ENCODE results near the gene AKAP6.
A peak's percentile ranks its signal among the peaks of the same experiment; 100 is the strongest.

The AKAP6 gene

GRCh38 chr14:32545095-32545494 lies 216.0 kb downstream of the AKAP6 start:
- Histone ChIP-seq H3K27ac (ENCODE audit: low read depth in 2 of 2, low read length in 2 of 2) (no peak overlapping the region), H3K36me3 (ENCODE audit: control insufficient read depth in 2 of 2, insufficient read depth in 2 of 2, low read length in 2 of 2) (no peaks in the 10 kb centered on the region), H3K4me1 (ENCODE audit: control insufficient read depth in 2 of 2, insufficient read depth in 2 of 2, low read length in 2 of 2) (no peaks in the 10 kb centered on the region), H3K27me3 (ENCODE audit: control insufficient read depth in 2 of 2, insufficient read depth in 2 of 2, low read length in 2 of 2) (no peaks in the 10 kb centered on the region), H3K9me3 (ENCODE audit: control insufficient read depth in 2 of 2, low read length in 2 of 2) (no peaks in the 10 kb centered on the region), H3K9ac (ENCODE audit: low read depth in 1 of 2, low read length in 2 of 2) (no peak overlapping the region), H3K4me3 (ENCODE audit: low read length in 2 of 2) (no peak overlapping the region)

GRCh38 chr14:32545506-32546210 lies 216.6 kb downstream of the AKAP6 start:
- no peaks in the 10 kb centered on the region for H3K9me3 ChIP-seq (ENCODE audit: control insufficient read depth in 2 of 2, low read length in 2 of 2)
- H3K4me1 ChIP-seq (ENCODE audit: control insufficient read depth in 2 of 2, insufficient read depth in 2 of 2, low read length in 2 of 2), result no peaks in the 10 kb centered on the region
- H3K27ac ChIP-seq (ENCODE audit: low read depth in 2 of 2, low read length in 2 of 2), result no peak overlapping the region
- H3K36me3 ChIP-seq (ENCODE audit: control insufficient read depth in 2 of 2, insufficient read depth in 2 of 2, low read length in 2 of 2), result no peaks in the 10 kb centered on the region
- H3K4me3 ChIP-seq (ENCODE audit: low read length in 2 of 2), result no peak overlapping the region
- no peaks in the 10 kb centered on the region for H3K27me3 ChIP-seq (ENCODE audit: control insufficient read depth in 2 of 2, insufficient read depth in 2 of 2, low read length in 2 of 2)
- no peak overlapping the region for H3K9ac ChIP-seq (ENCODE audit: low read depth in 1 of 2, low read length in 2 of 2)

GRCh38 chr14:32546246-32546645 lies 217.1 kb downstream of the AKAP6 start:
- Histone ChIP-seq H3K4me1 (ENCODE audit: control insufficient read depth in 2 of 2, insufficient read depth in 2 of 2, low read length in 2 of 2) (no peaks in the 10 kb centered on the region), H3K27ac (ENCODE audit: low read depth in 2 of 2, low read length in 2 of 2) (no peak overlapping the region), H3K9ac (ENCODE audit: low read depth in 1 of 2, low read length in 2 of 2) (no peak overlapping the region), H3K27me3 (ENCODE audit: control insufficient read depth in 2 of 2, insufficient read depth in 2 of 2, low read length in 2 of 2) (no peaks in the 10 kb centered on the region), H3K9me3 (ENCODE audit: control insufficient read depth in 2 of 2, low read length in 2 of 2) (no peaks in the 10 kb centered on the region), H3K4me3 (ENCODE audit: low read length in 2 of 2) (no peak overlapping the region), H3K36me3 (ENCODE audit: control insufficient read depth in 2 of 2, insufficient read depth in 2 of 2, low read length in 2 of 2) (no peaks in the 10 kb centered on the region)

GRCh38 chr14:32552766-32553165 lies 223.7 kb downstream of the AKAP6 start:
- no peak overlapping the region for H3K9ac ChIP-seq (ENCODE audit: low read depth in 1 of 2, low read length in 2 of 2)
- no peak overlapping the region for H3K27ac ChIP-seq (ENCODE audit: low read depth in 2 of 2, low read length in 2 of 2)
- no peaks in the 10 kb centered on the region for H3K36me3 ChIP-seq (ENCODE audit: control insufficient read depth in 2 of 2, insufficient read depth in 2 of 2, low read length in 2 of 2)
- no peaks in the 10 kb centered on the region for H3K27me3 ChIP-seq (ENCODE audit: control insufficient read depth in 2 of 2, insufficient read depth in 2 of 2, low read length in 2 of 2)
- H3K4me3 ChIP-seq (ENCODE audit: low read length in 2 of 2), result no peak overlapping the region
- H3K4me1 ChIP-seq (ENCODE audit: control insufficient read depth in 2 of 2, insufficient read depth in 2 of 2, low read length in 2 of 2), result no peaks in the 10 kb centered on the region
- no peaks in the 10 kb centered on the region for H3K9me3 ChIP-seq (ENCODE audit: control insufficient read depth in 2 of 2, low read length in 2 of 2)

GRCh38 chr14:32559048-32559447 lies 229.9 kb downstream of the AKAP6 start:
- Histone ChIP-seq H3K4me3 (ENCODE audit: low read length in 2 of 2) (no peak overlapping the region), H3K4me1 (ENCODE audit: control insufficient read depth in 2 of 2, insufficient read depth in 2 of 2, low read length in 2 of 2) (no peaks in the 10 kb centered on the region), H3K9me3 (ENCODE audit: control insufficient read depth in 2 of 2, low read length in 2 of 2) (no peaks in the 10 kb centered on the region), H3K36me3 (ENCODE audit: control insufficient read depth in 2 of 2, insufficient read depth in 2 of 2, low read length in 2 of 2) (no peaks in the 10 kb centered on the region), H3K27ac (ENCODE audit: low read depth in 2 of 2, low read length in 2 of 2) (no peak overlapping the region), H3K9ac (ENCODE audit: low read depth in 1 of 2, low read length in 2 of 2) (no peak overlapping the region), H3K27me3 (ENCODE audit: control insufficient read depth in 2 of 2, insufficient read depth in 2 of 2, low read length in 2 of 2) (no peaks in the 10 kb centered on the region)

- Histone ChIP-seq H3K36me3 (ENCODE audit: control insufficient read depth in 2 of 2, insufficient read depth in 2 of 2, low read length in 2 of 2) (no peaks in the 10 kb centered on the region), H3K4me1 (ENCODE audit: control insufficient read depth in 2 of 2, insufficient read depth in 2 of 2, low read length in 2 of 2) (peaks cover 0 to 4% of the 10 kb centered on the region in 2 donors), H3K27me3 (ENCODE audit: control insufficient read depth in 2 of 2, insufficient read depth in 2 of 2, low read length in 2 of 2) (no peaks in the 10 kb centered on the region), H3K9ac (ENCODE audit: low read depth in 1 of 2, low read length in 2 of 2) (no peak overlapping the region), H3K27ac (ENCODE audit: low read depth in 2 of 2, low read length in 2 of 2) (no peak overlapping the region), H3K4me3 (ENCODE audit: low read length in 2 of 2) (no peak overlapping the region), H3K9me3 (ENCODE audit: control insufficient read depth in 2 of 2, low read length in 2 of 2) (no peaks in the 10 kb centered on the region)
Measured at GRCh38 chr14:32559590-32559989, 230.5 kb downstream of the AKAP6 start.

- Histone ChIP-seq H3K27me3 (ENCODE audit: control insufficient read depth in 2 of 2, insufficient read depth in 2 of 2, low read length in 2 of 2) (no peaks in the 10 kb centered on the region), H3K4me3 (ENCODE audit: low read length in 2 of 2) (no peak overlapping the region), H3K9ac (ENCODE audit: low read depth in 1 of 2, low read length in 2 of 2) (no peak overlapping the region), H3K36me3 (ENCODE audit: control insufficient read depth in 2 of 2, insufficient read depth in 2 of 2, low read length in 2 of 2) (no peaks in the 10 kb centered on the region), H3K4me1 (ENCODE audit: control insufficient read depth in 2 of 2, insufficient read depth in 2 of 2, low read length in 2 of 2) (peaks cover 0 to 9% of the 10 kb centered on the region in 2 donors), H3K9me3 (ENCODE audit: control insufficient read depth in 2 of 2, low read length in 2 of 2) (no peaks in the 10 kb centered on the region), H3K27ac (ENCODE audit: low read depth in 2 of 2, low read length in 2 of 2) (no peak overlapping the region)
Measured at GRCh38 chr14:32560209-32560857, 231.2 kb downstream of the AKAP6 start.

- no peaks in the 10 kb centered on the region for H3K36me3 ChIP-seq (ENCODE audit: control insufficient read depth in 2 of 2, insufficient read depth in 2 of 2, low read length in 2 of 2)
- no peak overlapping the region for H3K27ac ChIP-seq (ENCODE audit: low read depth in 2 of 2, low read length in 2 of 2)
- H3K9me3 ChIP-seq (ENCODE audit: control insufficient read depth in 2 of 2, low read length in 2 of 2), result no peaks in the 10 kb centered on the region
- H3K4me3 ChIP-seq (ENCODE audit: low read length in 2 of 2), result no peak overlapping the region
- no peaks in the 10 kb centered on the region for H3K27me3 ChIP-seq (ENCODE audit: control insufficient read depth in 2 of 2, insufficient read depth in 2 of 2, low read length in 2 of 2)
- H3K4me1 ChIP-seq (ENCODE audit: control insufficient read depth in 2 of 2, insufficient read depth in 2 of 2, low read length in 2 of 2), result peaks cover 0 to 11% of the 10 kb centered on the region in 2 donors
- no peak overlapping the region for H3K9ac ChIP-seq (ENCODE audit: low read depth in 1 of 2, low read length in 2 of 2)
Measured at GRCh38 chr14:32561520-32561919, 232.4 kb downstream of the AKAP6 start.

GRCh38 chr14:32564596-32564995 lies 235.5 kb downstream of the AKAP6 start:
- Histone ChIP-seq H3K4me3 (ENCODE audit: low read length in 2 of 2) (no peak overlapping the region), H3K27ac (ENCODE audit: low read depth in 2 of 2, low read length in 2 of 2) (peak overlapping the region in 1 of 2 donors; percentile 57), H3K4me1 (ENCODE audit: control insufficient read depth in 2 of 2, insufficient read depth in 2 of 2, low read length in 2 of 2) (peaks cover 0 to 11% of the 10 kb centered on the region in 2 donors)

GRCh38 chr14:32565256-32565655 lies 236.2 kb downstream of the AKAP6 start:
- Histone ChIP-seq H3K36me3 (ENCODE audit: control insufficient read depth in 2 of 2, insufficient read depth in 2 of 2, low read length in 2 of 2) (no peaks in the 10 kb centered on the region), H3K4me1 (ENCODE audit: control insufficient read depth in 2 of 2, insufficient read depth in 2 of 2, low read length in 2 of 2) (peaks cover 0 to 11% of the 10 kb centered on the region in 2 donors), H3K27me3 (ENCODE audit: control insufficient read depth in 2 of 2, insufficient read depth in 2 of 2, low read length in 2 of 2) (no peaks in the 10 kb centered on the region), H3K27ac (ENCODE audit: low read depth in 2 of 2, low read length in 2 of 2) (peak overlapping the region in 1 of 2 donors; percentile 57), H3K4me3 (ENCODE audit: low read length in 2 of 2) (no peak overlapping the region), H3K9ac (ENCODE audit: low read depth in 1 of 2, low read length in 2 of 2) (no peak overlapping the region), H3K9me3 (ENCODE audit: control insufficient read depth in 2 of 2, low read length in 2 of 2) (no peaks in the 10 kb centered on the region)

More at GRCh38 chr14:32564596-32564995, 235.5 kb downstream of the AKAP6 start:
- Histone ChIP-seq H3K9ac (ENCODE audit: low read depth in 1 of 2, low read length in 2 of 2) (no peak overlapping the region), H3K36me3 (ENCODE audit: control insufficient read depth in 2 of 2, insufficient read depth in 2 of 2, low read length in 2 of 2) (no peaks in the 10 kb centered on the region), H3K27me3 (ENCODE audit: control insufficient read depth in 2 of 2, insufficient read depth in 2 of 2, low read length in 2 of 2) (no peaks in the 10 kb centered on the region), H3K9me3 (ENCODE audit: control insufficient read depth in 2 of 2, low read length in 2 of 2) (no peaks in the 10 kb centered on the region)

Data from mucosa of rectum (tissue), 2 donors.